HFFc6 (cell line): Measurements from ENCODE around the gene SELENOW. TPM values are rescaled to one million over a fixed set of nuclear protein-coding genes. Genes with fewer than 3 reads are reported as not detected.
"Not testable (repeated sequence)": the region's sequence is repeated elsewhere in the genome, so short reads cannot be mapped to it uniquely, and the experiment has no call there.

Experiments
- DNase-seq: peaks from one replicate; pipeline ENCODE4 v3.0.0-alpha.2; 2018
- H3K27ac Mint-ChIP-seq: 2 replicates; pipeline ENCODE4 v1.8.0; 2020; ENCODE audit warnings: mild to moderate bottlenecking, mixed read lengths
- H3K27me3 Mint-ChIP-seq: 2 replicates; pipeline ENCODE4 v1.8.0; 2021; ENCODE audit warnings: mild to moderate bottlenecking, moderate library complexity, mixed read lengths; ENCODE audit not compliant: insufficient read depth
- H3K36me3 Mint-ChIP-seq: 2 replicates; pipeline ENCODE4 v1.8.0; 2021; ENCODE audit warnings: low read depth, mixed read lengths
- H3K4me1 Mint-ChIP-seq: 2 replicates; pipeline ENCODE4 v1.8.0; 2020; ENCODE audit warnings: low read depth, mixed read lengths
- H3K4me3 Mint-ChIP-seq: 2 replicates; pipeline ENCODE4 v1.8.0; 2020; ENCODE audit warnings: mild to moderate bottlenecking, moderate library complexity, mixed read lengths
- H3K9me3 Mint-ChIP-seq: 2 replicates; pipeline ENCODE4 v1.8.0; 2020; ENCODE audit warnings: mild to moderate bottlenecking, mixed read lengths
- CTCF ChIP-seq: fragments of 200-600 bp; sonication (generic); IDR thresholded peaks from 2 replicates; pipeline ENCODE4 v1.5.0; 2021; ENCODE audit warnings: antibody characterized with exemption, mild to moderate bottlenecking
- total RNA-seq, 6 experiments: library from RNA; stranded (reverse); fragmentation: NEBNext Ultra II Directional; extraction: Animal tissue kit (Norgen Biotek cat#: 25700); gene quantifications; 2 replicates in 1 of 6; 3 replicates in 5 of 6; pipeline ENCODE4 v1.2.3, GENCODE V29; 2021

The SELENOW gene
- total RNA-seq, 6 experiments from 2014 or later: 214 to 245 (median 224) TPM

- no peak overlapping the region for H3K4me3 Mint-ChIP-seq
- no peaks in the 10 kb centered on the region for H3K4me1 Mint-ChIP-seq
These were observed 35.5 kb downstream of the SELENOW start for GRCh38 chr19:47813995-47814328.

GRCh38 chr19:47816270-47816669 is 37.8 kb downstream of the SELENOW start:
- not testable (repeated sequence) for H3K36me3 Mint-ChIP-seq, H3K4me3 Mint-ChIP-seq, DNase-seq, H3K4me1 Mint-ChIP-seq, H3K9me3 Mint-ChIP-seq, H3K27ac Mint-ChIP-seq
- H3K27me3 Mint-ChIP-seq: peaks cover 28% of the 10 kb centered on the region

More at GRCh38 chr19:47813995-47814328, 35.5 kb downstream of the SELENOW start:
- Mint-ChIP-seq H3K9me3 (no peaks in the 10 kb centered on the region), H3K27me3 (peaks cover 9% of the 10 kb centered on the region), H3K36me3 (no peaks in the 10 kb centered on the region), H3K27ac (no peak overlapping the region)
- peak; percentile 55; the same call in 1 of the 2 replicates for TF ChIP-seq CTCF
- no peak for DNase-seq

GRCh38 chr19:47818221-47818620 is 39.7 kb downstream of the SELENOW start:
- not testable (repeated sequence) for H3K36me3 Mint-ChIP-seq, H3K9me3 Mint-ChIP-seq, H3K4me3 Mint-ChIP-seq, H3K4me1 Mint-ChIP-seq, DNase-seq, H3K27ac Mint-ChIP-seq
- H3K27me3 Mint-ChIP-seq: peaks cover 42% of the 10 kb centered on the region

- Mint-ChIP-seq H3K4me3 (peak overlapping the region; percentile 18; the same call in 1 of the 2 replicates), H3K27me3 (peaks cover 44% of the 10 kb centered on the region), H3K9me3 (no peaks in the 10 kb centered on the region), H3K36me3 (no peaks in the 10 kb centered on the region), H3K4me1 (no peaks in the 10 kb centered on the region), H3K27ac (no peak overlapping the region)
- no peak for DNase-seq
- TF ChIP-seq CTCF: no peak
These were observed 41.4 kb downstream of the SELENOW start for GRCh38 chr19:47819858-47820257.

- Mint-ChIP-seq H3K9me3 (no peaks in the 10 kb centered on the region), H3K27me3 (peaks cover 45% of the 10 kb centered on the region), H3K4me3 (peak overlapping the region; percentile 18; the same call in 1 of the 2 replicates), H3K27ac (no peak overlapping the region), H3K36me3 (no peaks in the 10 kb centered on the region), H3K4me1 (no peaks in the 10 kb centered on the region)
- no peak for DNase-seq
- no peak for TF ChIP-seq CTCF
These were observed 41.9 kb downstream of the SELENOW start for GRCh38 chr19:47820410-47820809.

GRCh38 chr19:47821460-47822020 is 43.0 kb downstream of the SELENOW start, which contains the start of gene CRX:
CRX (plus strand) TSS chr19:47821937; CDS start chr19:47834444, 12,507 bp downstream.
- TF ChIP-seq CTCF: no peak
- Mint-ChIP-seq H3K27me3 (peaks cover 44% of the 10 kb centered on the region), H3K9me3 (peaks cover 3% of the 10 kb centered on the region), H3K36me3 (no peaks in the 10 kb centered on the region), H3K4me1 (no peaks in the 10 kb centered on the region), H3K27ac (no peak within 1 kb of the TSS), H3K4me3 (no peak within 1 kb of the TSS)
- no peak for DNase-seq
